Transverse colon (tissue), 4 donors: Measurements from ENCODE around the gene C1QL1. TPM values are rescaled to one million over a fixed set of nuclear protein-coding genes. Genes with fewer than 3 reads are reported as not detected.

Experiments
- DNase-seq: peaks from one replicate; pipeline ENCODE4 v3.0.0-alpha.2; 2019
- H3K27ac ChIP-seq, 4 donors: fragments of 200-600 bp; sonication (generic); 2 replicates each; pipeline ENCODE4 v1.5.1; 2016 to 2018; ENCODE audit warnings: inconsistent platforms in 4 of 4
- H3K27me3 ChIP-seq: fragments of 200-600 bp; sonication (generic); 2 replicates; pipeline ENCODE4 v1.5.1; 2017; ENCODE audit warnings: inconsistent platforms
- H3K36me3 ChIP-seq, 4 donors: fragments of 200-600 bp; sonication (generic); 2 replicates each; pipeline ENCODE4 v1.5.1; 2017 to 2019; ENCODE audit warnings: inconsistent platforms in 4 of 4
- H3K4me1 ChIP-seq, 4 donors: fragments of 200-600 bp; sonication (generic); 2 replicates each; pipeline ENCODE4 v1.5.1; 2017 to 2020; ENCODE audit warnings: inconsistent platforms in 4 of 4
- H3K4me3 ChIP-seq, 4 donors: fragments of 200-600 bp; sonication (generic); 1 replicate in 1 of 4; 2 replicates in 3 of 4; pipeline versions ENCODE4 v1.5.1 to v1.6.1; 2017 to 2019; ENCODE audit warnings: inconsistent platforms in 4 of 4
- H3K9me3 ChIP-seq, 2 donors: fragments of 200-600 bp; sonication (generic); 2 replicates each; pipeline ENCODE4 v1.5.1; 2017 to 2019; ENCODE audit warnings: inconsistent platforms in 2 of 2
- EP300 ChIP-seq: sonication (generic); formaldehyde crosslinking; IDR thresholded peaks from one replicate; pipeline ENCODE4 v1.6.1; 2017; ENCODE audit warnings: antibody characterized with exemption, low read depth
- POLR2A ChIP-seq: fragments of 450-650 bp; IDR thresholded peaks from one replicate; pipeline ENCODE4 v1.6.1; 2016; ENCODE audit warnings: antibody characterized with exemption, mild to moderate bottlenecking, moderate library complexity
- POLR2AphosphoS5 ChIP-seq, 3 donors: sonication (generic); formaldehyde crosslinking; IDR thresholded peaks; one replicate each; pipeline ENCODE4 v1.6.1; 2016; ENCODE audit warnings: antibody characterized with exemption in 3 of 3
- whole genome bisulfite sequencing, 2 donors: methylation state at CpG; one replicate each; pipeline ENCODE4 v1.1.5; 2018; ENCODE audit warnings: low coverage in 1 of 2; 5-methylcytosine and 5-hydroxymethylcytosine counted together
- in situ Hi-C, 4 donors: fragments of 200-750 bp; cut with MboI; loops; one replicate each; pipeline versions ENCODE4 v1.15.0 to v1.15.1; 2017; ENCODE audit warnings: low sequenced_read_pairs in 3 of 4, low pct_ligation_motif_present in 1 of 4, low pct_unique_long_range_greater_than_20kb in 1 of 4
- intact Hi-C: fragments of 100-400 bp; cut with DNase I; formaldehyde crosslinking; loops from one replicate; pipeline ENCODE4 v1.15.1; 2023; ENCODE audit warnings: low total_unique reads
- total RNA-seq, 4 donors: library from RNA; depleted of rRNA; stranded (reverse); fragments of >200 nt; gene quantifications; one replicate each; pipeline ENCODE4 v1.1.0, GENCODE V29; 2016
- TF ChIP-seq, protein P1 (sequence below), 5 experiments: fragments of 200-600 bp in 3 of 5; fragments of 450-650 bp in 2 of 5; sonication (generic) in 3 of 5; IDR thresholded peaks; 1 replicate in 2 of 5; 2 replicates in 3 of 5; pipeline ENCODE4 v1.5.1; 2016 to 2017; ENCODE audit warnings: antibody characterized with exemption in 5 of 5, inconsistent platforms in 3 of 5, mild to moderate bottlenecking in 2 of 5, moderate library complexity in 1 of 5

Gene C1QL1
- total RNA-seq, 4 donors from 2014 or later = 0.55 to 6.8 (median 1.1) TPM; not detected in 1

DNA sequence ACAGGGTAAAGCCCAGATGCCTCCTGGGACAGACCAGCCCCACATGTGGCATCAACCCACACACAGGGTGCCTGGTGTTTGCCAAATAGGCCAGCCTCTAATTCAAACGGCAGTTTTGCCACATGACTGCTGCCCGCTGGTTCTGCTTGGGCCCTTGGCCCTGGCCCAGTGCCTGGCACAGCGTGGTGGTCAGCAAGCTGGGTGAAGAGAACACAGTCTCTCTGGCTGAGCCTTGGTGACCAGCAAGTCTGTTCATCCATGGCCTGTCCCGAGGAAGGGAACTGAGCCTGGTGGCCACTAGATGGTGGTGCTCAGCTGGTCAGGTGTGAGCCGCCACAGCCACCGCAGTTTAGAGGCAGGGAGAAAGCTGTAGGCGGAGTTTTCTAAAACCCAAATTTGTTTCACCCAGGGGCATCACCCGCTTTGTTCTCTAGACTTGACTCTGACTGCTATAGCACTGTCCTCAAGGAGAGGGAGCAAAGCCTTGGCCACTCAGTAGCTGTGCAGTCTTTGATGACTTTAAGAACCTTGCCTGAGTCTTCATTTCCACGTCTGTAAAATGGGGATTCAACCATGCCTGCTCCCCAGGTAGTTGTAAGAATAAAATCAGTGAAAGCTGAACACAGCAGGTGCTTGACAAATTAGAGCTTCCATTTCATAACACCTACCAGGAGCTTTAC lies 48.1 kb downstream of the C1QL1 start:
- H3K4me1 ChIP-seq = peaks cover 0 to 8% (median 2%) of the 10 kb centered on the region in 4 donors
- in situ Hi-C loops = loop anchor here (5.0 to 10.0 kb wide), 5 partner anchors 85 to 185 kb away; no protein-coding TSS in a partner anchor

DNA sequence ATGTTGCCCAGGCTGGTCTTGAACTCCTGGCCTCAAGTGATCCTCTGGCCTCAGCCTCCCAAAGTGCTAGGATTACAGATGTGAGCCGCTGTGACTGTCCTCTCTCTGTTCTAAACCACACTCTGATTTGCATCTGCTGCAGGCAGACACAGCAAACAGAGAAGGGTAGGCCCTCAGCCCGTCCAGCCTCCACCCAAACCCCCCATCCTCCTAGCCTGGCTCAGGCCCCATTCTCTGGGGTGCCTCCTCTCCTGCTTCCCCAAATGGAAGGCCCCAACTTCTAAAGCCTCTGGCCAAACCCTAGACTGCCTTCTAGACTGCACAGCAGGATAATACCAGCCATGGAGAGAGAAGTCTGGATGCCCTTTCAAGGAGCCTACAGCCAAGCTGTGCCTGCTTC lies 48.7 kb downstream of the C1QL1 start:
- in situ Hi-C loops = loop anchor here in 2 of 4 donors (10.0 kb wide), 2 partner anchors 175 to 185 kb away; no protein-coding TSS in a partner anchor
- no peak for TF ChIP-seq POLR2AphosphoS5 (IDR thresholded peaks at IDR 0.05)
- TF ChIP-seq POLR2A = no peak
- TF ChIP-seq, protein P1, sequence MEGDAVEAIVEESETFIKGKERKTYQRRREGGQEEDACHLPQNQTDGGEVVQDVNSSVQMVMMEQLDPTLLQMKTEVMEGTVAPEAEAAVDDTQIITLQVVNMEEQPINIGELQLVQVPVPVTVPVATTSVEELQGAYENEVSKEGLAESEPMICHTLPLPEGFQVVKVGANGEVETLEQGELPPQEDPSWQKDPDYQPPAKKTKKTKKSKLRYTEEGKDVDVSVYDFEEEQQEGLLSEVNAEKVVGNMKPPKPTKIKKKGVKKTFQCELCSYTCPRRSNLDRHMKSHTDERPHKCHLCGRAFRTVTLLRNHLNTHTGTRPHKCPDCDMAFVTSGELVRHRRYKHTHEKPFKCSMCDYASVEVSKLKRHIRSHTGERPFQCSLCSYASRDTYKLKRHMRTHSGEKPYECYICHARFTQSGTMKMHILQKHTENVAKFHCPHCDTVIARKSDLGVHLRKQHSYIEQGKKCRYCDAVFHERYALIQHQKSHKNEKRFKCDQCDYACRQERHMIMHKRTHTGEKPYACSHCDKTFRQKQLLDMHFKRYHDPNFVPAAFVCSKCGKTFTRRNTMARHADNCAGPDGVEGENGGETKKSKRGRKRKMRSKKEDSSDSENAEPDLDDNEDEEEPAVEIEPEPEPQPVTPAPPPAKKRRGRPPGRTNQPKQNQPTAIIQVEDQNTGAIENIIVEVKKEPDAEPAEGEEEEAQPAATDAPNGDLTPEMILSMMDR (IDR thresholded peaks at IDR 0.05) = no peak
- no peak for TF ChIP-seq EP300
- H3K27ac ChIP-seq = no peak overlapping the region
- H3K4me3 ChIP-seq = no peak overlapping the region
- no peaks in the 10 kb centered on the region for H3K9me3 ChIP-seq
- peaks cover 0 to 8% (median 2%) of the 10 kb centered on the region in 4 donors for H3K4me1 ChIP-seq
- DNase-seq = no peak
- 82% methylated on average over 2 of the region's 2 CpGs; no CpG with 5 or more reads in 1 of the 2 donors for WGBS, 2 donors
- intact Hi-C loops = no loop called here
- H3K36me3 ChIP-seq = no peaks in the 10 kb centered on the region
- peaks cover 13% of the 10 kb centered on the region for H3K27me3 ChIP-seq

More for the DNA sequence above, 48.1 kb downstream of the C1QL1 start:
- Histone ChIP-seq H3K4me3 (no peak overlapping the region), H3K27me3 (peaks cover 13% of the 10 kb centered on the region), H3K9me3 (no peaks in the 10 kb centered on the region), H3K36me3 (no peaks in the 10 kb centered on the region), H3K27ac (no peak overlapping the region)
- peak; percentile 79 for DNase-seq
- intact Hi-C loops = loop anchor here (2.0 to 10.0 kb wide), 2 partner anchors 103 to 185 kb away; no protein-coding TSS in a partner anchor
- WGBS, 2 donors = 4% methylated on average over 9 of the region's 9 CpGs; no CpG with 5 or more reads in 1 of the 2 donors
- TF ChIP-seq, protein P1 (IDR thresholded peaks at IDR 0.05) = peak; percentile 73 to 89 (median 80)
- TF ChIP-seq EP300 = no peak

GRCh38 chr17:44918006-44918405 lies 50.1 kb downstream of the C1QL1 start:
- 95 to 96% methylated on average over 2 of the region's 2 CpGs for WGBS, 2 donors
- peaks cover 16% of the 10 kb centered on the region for H3K27me3 ChIP-seq
- H3K9me3 ChIP-seq = no peaks in the 10 kb centered on the region
- TF ChIP-seq, protein P1 (IDR thresholded peaks at IDR 0.05) = no peak
- TF ChIP-seq POLR2A (no peak), EP300 (no peak), POLR2AphosphoS5 (IDR thresholded peaks at IDR 0.05) (no peak)
- intact Hi-C loops (no loop called here), in situ Hi-C loops (loop anchor here in 2 of 4 donors (10.0 kb wide), 2 partner anchors 177 to 187 kb away; no protein-coding TSS in a partner anchor)
- H3K4me1 ChIP-seq = peaks cover 0 to 8% (median 2%) of the 10 kb centered on the region in 4 donors
- no peak for DNase-seq
- no peaks in the 10 kb centered on the region for H3K36me3 ChIP-seq
- H3K4me3 ChIP-seq = no peak overlapping the region
- H3K27ac ChIP-seq = no peak overlapping the region

DNA sequence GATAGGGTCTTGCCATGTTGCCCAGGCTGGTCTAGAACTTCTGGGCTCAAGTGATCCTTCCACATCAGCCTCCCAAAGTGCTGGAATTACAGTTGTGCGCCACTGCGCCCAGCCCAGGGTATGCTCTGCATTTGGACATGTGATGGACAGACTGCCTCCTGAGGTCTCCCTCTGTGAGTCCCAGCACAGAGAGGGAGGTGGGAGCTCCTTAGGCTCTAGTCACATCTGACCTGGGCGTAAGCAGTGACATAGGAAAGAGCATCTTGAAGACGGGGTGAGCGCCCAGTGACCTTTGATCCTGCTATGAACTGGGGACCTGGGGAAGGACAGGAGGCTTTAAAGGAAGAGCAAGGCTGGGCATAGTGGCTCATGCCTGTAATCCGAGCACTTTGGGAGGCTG lies 50.6 kb downstream of the C1QL1 start:
- DNase-seq = no peak
- WGBS, 2 donors = 85 to 100% methylated on average over 1 to 6 of the region's 6 CpGs
- H3K4me1 ChIP-seq = peaks cover 0 to 8% (median 2%) of the 10 kb centered on the region in 4 donors
- intact Hi-C loops (no loop called here), in situ Hi-C loops (loop anchor here in 2 of 4 donors (10.0 kb wide), 2 partner anchors 177 to 187 kb away; no protein-coding TSS in a partner anchor)
- TF ChIP-seq EP300 (no peak), POLR2A (no peak), POLR2AphosphoS5 (IDR thresholded peaks at IDR 0.05) (no peak)
- TF ChIP-seq, protein P1 (IDR thresholded peaks at IDR 0.05) = no peak
- no peaks in the 10 kb centered on the region for H3K9me3 ChIP-seq
- no peaks in the 10 kb centered on the region for H3K36me3 ChIP-seq
- H3K4me3 ChIP-seq = no peak overlapping the region
- H3K27ac ChIP-seq = no peak overlapping the region
- H3K27me3 ChIP-seq = peaks cover 22% of the 10 kb centered on the region
